Measurements from ENCODE around the gene CEP126.

Gene CEP126

DNA sequence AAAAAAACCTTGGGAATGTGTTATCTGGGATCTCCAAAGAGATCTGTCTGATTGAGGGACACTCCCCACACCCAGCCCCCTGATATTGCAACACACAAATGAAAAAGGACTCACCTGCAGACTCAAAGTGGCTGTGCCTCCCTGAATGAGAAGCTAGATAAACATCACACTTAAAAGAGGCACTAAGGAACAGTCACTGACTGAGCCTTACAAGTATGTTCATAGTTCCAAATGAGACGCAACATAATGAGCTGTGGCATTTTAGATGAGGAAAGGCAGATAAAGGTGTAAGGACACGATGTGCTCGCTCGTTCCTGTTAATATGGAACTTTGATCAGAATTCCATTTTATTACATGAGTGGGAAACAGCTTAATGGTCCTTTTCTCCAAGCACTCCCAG lies 111.4 kb downstream of the CEP126 start:
- H3K4me1 ChIP-seq (ENCODE audit: insufficient read depth, low read length), result no peaks in the 10 kb centered on the region
- H3K9me3 ChIP-seq (ENCODE audit: insufficient read depth, low read depth, low read length), result no peaks in the 10 kb centered on the region
- no peak overlapping the region for H3K9ac ChIP-seq (ENCODE audit: low read depth, low read length)
- no peaks in the 10 kb centered on the region for H3K36me3 ChIP-seq (ENCODE audit: insufficient read depth, low read depth, low read length)
- H3K27me3 ChIP-seq (ENCODE audit: insufficient read depth, low read length), result no peaks in the 10 kb centered on the region
- H3K4me3 ChIP-seq (ENCODE audit: low read length), result no peak overlapping the region
- H3K27ac ChIP-seq (ENCODE audit: low read length), result no peak overlapping the region

DNA sequence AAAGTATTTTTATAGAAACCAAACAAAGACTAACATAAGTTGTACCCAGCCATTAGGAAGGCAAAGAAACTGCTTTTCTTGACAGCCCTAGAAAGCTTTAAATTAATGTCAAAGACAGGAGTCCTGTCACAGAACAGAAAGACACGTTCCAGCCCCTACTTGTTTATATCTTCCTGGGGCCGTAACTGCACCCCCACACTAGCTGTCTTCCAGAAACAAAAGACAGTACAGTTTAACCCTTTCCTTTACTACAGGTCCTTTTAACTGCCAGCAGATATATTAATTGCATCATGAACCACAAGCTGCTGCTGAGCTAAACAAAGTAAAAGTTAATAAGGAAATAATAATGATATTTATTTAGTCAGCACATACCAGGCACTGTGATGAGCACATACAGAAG lies 112.1 kb downstream of the CEP126 start:
- Histone ChIP-seq H3K9me3 (ENCODE audit: insufficient read depth, low read depth, low read length) (no peaks in the 10 kb centered on the region), H3K9ac (ENCODE audit: low read depth, low read length) (no peak overlapping the region), H3K27ac (ENCODE audit: low read length) (no peak overlapping the region), H3K36me3 (ENCODE audit: insufficient read depth, low read depth, low read length) (no peaks in the 10 kb centered on the region), H3K4me3 (ENCODE audit: low read length) (no peak overlapping the region), H3K27me3 (ENCODE audit: insufficient read depth, low read length) (no peaks in the 10 kb centered on the region), H3K4me1 (ENCODE audit: insufficient read depth, low read length) (no peaks in the 10 kb centered on the region)

DNA sequence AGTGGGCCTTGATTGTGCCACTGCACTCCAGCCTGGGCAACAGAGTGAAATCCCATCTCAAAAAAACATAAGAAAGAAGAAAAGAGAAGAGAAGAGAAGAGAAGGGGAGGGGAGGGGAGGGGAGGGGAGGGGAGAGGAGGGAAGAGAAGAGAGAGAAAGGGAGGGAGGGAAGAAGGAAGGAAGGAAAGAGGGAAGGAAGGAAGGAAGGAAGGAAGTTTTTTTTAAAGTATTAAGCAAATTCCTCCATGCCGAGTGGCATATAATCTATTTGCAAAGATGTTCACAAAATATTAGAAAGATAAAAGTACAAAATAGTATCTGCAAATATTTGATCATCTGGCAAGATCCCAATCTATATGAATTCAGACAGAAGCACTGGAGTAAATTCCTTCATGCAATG lies 121.9 kb downstream of the CEP126 start:
- no peak overlapping the region for H3K27ac ChIP-seq (ENCODE audit: low read length)
- H3K9ac ChIP-seq (ENCODE audit: low read depth, low read length), result no peak overlapping the region
- peaks cover 5% of the 10 kb centered on the region for H3K9me3 ChIP-seq (ENCODE audit: insufficient read depth, low read depth, low read length)
- no peaks in the 10 kb centered on the region for H3K4me1 ChIP-seq (ENCODE audit: insufficient read depth, low read length)
- H3K36me3 ChIP-seq (ENCODE audit: insufficient read depth, low read depth, low read length), result no peaks in the 10 kb centered on the region
- no peak overlapping the region for H3K4me3 ChIP-seq (ENCODE audit: low read length)
- no peaks in the 10 kb centered on the region for H3K27me3 ChIP-seq (ENCODE audit: insufficient read depth, low read length)

DNA sequence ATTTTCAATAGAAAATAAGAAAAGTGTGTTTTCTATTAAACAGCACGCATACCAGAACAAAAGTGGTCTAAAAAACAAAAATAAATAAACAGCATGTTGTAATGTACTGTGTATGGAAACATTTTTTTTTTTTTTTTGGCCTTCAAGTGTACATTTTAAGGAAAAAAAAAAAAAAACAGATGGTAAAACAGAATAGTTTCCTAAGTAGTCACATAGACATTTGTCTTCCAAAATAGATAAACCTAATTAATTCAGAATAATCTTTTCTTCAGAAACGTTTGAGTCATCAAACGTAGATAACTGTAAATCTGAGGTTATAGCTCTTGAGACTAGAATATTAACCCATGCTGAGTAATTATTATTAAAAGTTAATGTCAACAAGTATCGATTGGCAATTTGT lies 132.0 kb downstream of the CEP126 start:
- Histone ChIP-seq H3K36me3 (ENCODE audit: insufficient read depth, low read depth, low read length) (no peaks in the 10 kb centered on the region), H3K9me3 (ENCODE audit: insufficient read depth, low read depth, low read length) (no peaks in the 10 kb centered on the region), H3K4me3 (ENCODE audit: low read length) (peak overlapping the region; percentile 73; the same call in 1 of the 2 replicates), H3K9ac (ENCODE audit: low read depth, low read length) (no peak overlapping the region), H3K27me3 (ENCODE audit: insufficient read depth, low read length) (peaks cover 6% of the 10 kb centered on the region; the same call in 1 of the 2 replicates), H3K27ac (ENCODE audit: low read length) (no peak overlapping the region), H3K4me1 (ENCODE audit: insufficient read depth, low read length) (no peaks in the 10 kb centered on the region)

DNA sequence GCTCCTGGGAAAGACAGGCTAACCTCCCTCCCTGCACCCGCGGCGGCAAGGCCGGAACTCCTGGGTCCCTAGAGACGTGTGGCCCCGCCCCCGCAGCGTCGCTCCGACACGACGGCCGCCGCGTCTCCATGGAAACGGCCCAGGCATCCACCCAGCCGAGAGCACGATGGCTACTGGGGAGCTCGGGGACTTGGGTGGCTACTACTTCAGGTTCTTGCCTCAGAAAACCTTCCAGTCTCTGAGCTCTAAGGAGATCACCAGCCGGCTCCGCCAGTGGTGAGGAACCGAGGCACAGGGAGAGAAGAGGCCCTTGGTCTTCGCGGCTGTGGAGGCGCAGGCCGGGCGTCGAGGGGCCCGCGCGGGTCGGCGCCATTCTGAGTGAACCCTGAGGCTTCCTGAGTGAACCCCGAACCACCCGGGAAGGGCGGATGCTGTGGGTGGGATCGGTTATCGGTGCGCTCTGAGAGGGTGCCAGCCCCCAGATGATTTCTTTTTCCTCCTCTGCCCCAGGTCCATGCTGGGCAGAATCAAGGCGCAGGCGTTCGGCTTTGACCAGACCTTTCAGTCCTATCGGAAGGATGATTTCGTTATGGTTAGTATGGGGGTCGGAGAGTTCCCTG lies 132.6 kb downstream of the CEP126 start, which contains the start of gene CFAP300:
CFAP300 (plus strand) TSS at position 133 of the 620 bp plus-strand sequence; CDS start at position 167, 34 bp downstream.
- Histone ChIP-seq H3K4me3 (ENCODE audit: low read length) (peak within 1 kb of the TSS; percentile 73; the same call in 1 of the 2 replicates), H3K9me3 (ENCODE audit: insufficient read depth, low read depth, low read length) (no peaks in the 10 kb centered on the region), H3K4me1 (ENCODE audit: insufficient read depth, low read length) (no peaks in the 10 kb centered on the region), H3K27me3 (ENCODE audit: insufficient read depth, low read length) (peaks cover 6% of the 10 kb centered on the region; the same call in 1 of the 2 replicates), H3K27ac (ENCODE audit: low read length) (no peak within 1 kb of the TSS), H3K9ac (ENCODE audit: low read depth, low read length) (peak within 1 kb of the TSS; percentile 59; the same call in 1 of the 2 replicates), H3K36me3 (ENCODE audit: insufficient read depth, low read depth, low read length) (no peaks in the 10 kb centered on the region)

All from iPS-20b (cell line).